Caco-2 (cell line): ENCODE results near the gene KCNE5. TPM values are rescaled to one million over a fixed set of nuclear protein-coding genes. Genes with fewer than 3 reads are reported as not detected.
A peak's percentile ranks its signal among the peaks of the same experiment; 100 is the strongest.
"Not testable (repeated sequence)": the region's sequence is repeated elsewhere in the genome, so short reads cannot be mapped to it uniquely, and the experiment has no call there.

Source experiments
- BruUV-seq: library from RNA; stranded (reverse); fragments of 400-500 nt; replicated peaks from 2 replicates; lab custom pipeline; 2021; lab: Mats Ljungman, UMichigan
- CTCF ChIA-PET: fragments of 300-600 bp; sonication (Branson Sonifier 250); formaldehyde crosslinking; loops from one replicate; lab custom pipeline; 2022; ENCODE audit warnings: antibody characterized with exemption; lab: Charles Lee
- POLR2A ChIA-PET: fragments of 300-600 bp; sonication (Branson Sonifier 250); formaldehyde crosslinking; loops from one replicate; lab custom pipeline; 2022; ENCODE audit warnings: antibody characterized with exemption; lab: Charles Lee
- DNase-seq, 2 experiments: peaks; one replicate each; pipeline versions ENCODE4 v3.0.0 to v3.0.0-alpha.2; 2020 to 2022
- H3K27me3 ChIP-seq: replicated peaks from 2 replicates; pipeline ENCODE4 v1.6.0; 2011; ENCODE audit warnings: low read length; ENCODE audit not compliant: control insufficient read depth, insufficient read depth
- H3K36me3 ChIP-seq: 2 replicates; pipeline ENCODE4 v1.5.1; 2011; ENCODE audit warnings: low read length; ENCODE audit not compliant: control insufficient read depth, insufficient read depth
- H3K4me1 ChIP-seq: fragments of 250-450 bp; sonication (Bioruptor Pico); 2 replicates; pipeline ENCODE4 v1.5.1; 2020; ENCODE audit warnings: mild to moderate bottlenecking
- H3K4me3 ChIP-seq: 2 replicates; pipeline ENCODE4 v1.5.1; 2011; ENCODE audit warnings: low read depth, mild to moderate bottlenecking, control low read depth, low read length
- H3K9me3 ChIP-seq: fragments of 250-450 bp; sonication (Bioruptor Pico); 2 replicates; pipeline ENCODE4 v1.5.1; 2020; ENCODE audit warnings: mild to moderate bottlenecking, moderate library complexity
- H3K27ac Mint-ChIP-seq: one replicate; pipeline ENCODE4 v1.8.0; 2022; ENCODE audit warnings: mixed read lengths; ENCODE audit not compliant: unreplicated experiment
- H3K27me3 Mint-ChIP-seq: one replicate; pipeline ENCODE4 v1.8.0; 2022; ENCODE audit warnings: mixed read lengths; ENCODE audit not compliant: insufficient read depth, unreplicated experiment
- H3K36me3 Mint-ChIP-seq: one replicate; pipeline ENCODE4 v1.8.0; 2022; ENCODE audit warnings: mild to moderate bottlenecking, mixed read lengths; ENCODE audit not compliant: insufficient read depth, unreplicated experiment
- H3K4me1 Mint-ChIP-seq: one replicate; pipeline ENCODE4 v1.8.0; 2022; ENCODE audit warnings: low read depth, mixed read lengths; ENCODE audit not compliant: unreplicated experiment
- H3K4me3 Mint-ChIP-seq: one replicate; pipeline ENCODE4 v1.8.0; 2022; ENCODE audit warnings: mild to moderate bottlenecking, moderate library complexity, mixed read lengths; ENCODE audit not compliant: unreplicated experiment
- H3K9me3 Mint-ChIP-seq: one replicate; pipeline ENCODE4 v1.8.0; 2022; ENCODE audit warnings: mixed read lengths; ENCODE audit not compliant: unreplicated experiment
- CTCF ChIP-seq, 2 experiments: fragments of 200-600 bp in 1 of 2; IDR thresholded peaks; 1 replicate in 1 of 2; 2 replicates in 1 of 2; pipeline versions ENCODE4 v1.5.1 to v1.8.0; 2011 to 2022; ENCODE audit warnings: antibody characterized with exemption in 1 of 2, control low read depth in 1 of 2, inconsistent platforms in 1 of 2, low read depth in 1 of 2, low read length in 1 of 2, mild to moderate bottlenecking in 1 of 2, moderate library complexity in 1 of 2; ENCODE audit not compliant: insufficient read depth in 1 of 2, severe bottlenecking in 1 of 2, unreplicated experiment in 1 of 2
- intact Hi-C: fragments of 100-400 bp; cut with micrococcal nuclease; formaldehyde crosslinking; loops from one replicate; pipeline ENCODE4 v1.10.0; 2022; ENCODE audit not compliant: unreplicated experiment
- total RNA-seq: library from RNA; stranded (reverse); gene quantifications from 2 replicates; pipeline ENCODE4 v1.2.3, GENCODE V29; 2022

The KCNE5 gene
- total RNA-seq, 1 experiment from 2014 or later = 0.20 TPM

GRCh38 chrX:109643687-109644086, 18.7 kb upstream of the KCNE5 start:
- Mint-ChIP-seq H3K36me3 (peaks cover 4% of the 10 kb centered on the region), H3K4me3 (no peak overlapping the region), H3K27ac (no peak overlapping the region), H3K9me3 (no peaks in the 10 kb centered on the region), H3K27me3 (no peaks in the 10 kb centered on the region), H3K4me1 (no peaks in the 10 kb centered on the region)
- intact Hi-C loops = no loop called here
- TF ChIP-seq CTCF (IDR thresholded peaks at IDR 0.05; ENCODE audit: insufficient read depth in 1 of 2, low read depth in 1 of 2, low read length in 1 of 2, severe bottlenecking in 1 of 2, unreplicated experiment in 1 of 2) = no peak
- ChIA-PET CTCF (no interaction called here), POLR2A (no interaction called here)
- H3K36me3 ChIP-seq = no peaks in the 10 kb centered on the region
- no TSS peak for BruUV-seq
- no peaks in the 10 kb centered on the region for H3K27me3 ChIP-seq
- H3K4me1 ChIP-seq = no peaks in the 10 kb centered on the region
- no peak overlapping the region for H3K4me3 ChIP-seq
- H3K9me3 ChIP-seq = no peaks in the 10 kb centered on the region
- no peak for DNase-seq

GRCh38 chrX:109638158-109638557, 13.2 kb upstream of the KCNE5 start:
- H3K4me1 Mint-ChIP-seq = no peaks in the 10 kb centered on the region
- no peaks in the 10 kb centered on the region for H3K9me3 ChIP-seq
- BruUV-seq = no TSS peak
- no peaks in the 10 kb centered on the region for H3K36me3 Mint-ChIP-seq
- H3K4me3 Mint-ChIP-seq = no peak overlapping the region
- no peaks in the 10 kb centered on the region for H3K36me3 ChIP-seq
- no peaks in the 10 kb centered on the region for H3K4me1 ChIP-seq
- POLR2A ChIA-PET = no interaction called here
- CTCF ChIA-PET = no interaction called here
- H3K27ac Mint-ChIP-seq = no peak overlapping the region
- no peaks in the 10 kb centered on the region for H3K9me3 Mint-ChIP-seq
- intact Hi-C loops = no loop called here
- TF ChIP-seq CTCF (IDR thresholded peaks at IDR 0.05; ENCODE audit: insufficient read depth in 1 of 2, low read depth in 1 of 2, low read length in 1 of 2, severe bottlenecking in 1 of 2, unreplicated experiment in 1 of 2) = no peak
- H3K4me3 ChIP-seq = no peak overlapping the region
- no peak for DNase-seq
- no peaks in the 10 kb centered on the region for H3K27me3 ChIP-seq
- H3K27me3 Mint-ChIP-seq = no peaks in the 10 kb centered on the region

- H3K4me1 ChIP-seq, H3K9me3 Mint-ChIP-seq, H3K4me1 Mint-ChIP-seq, H3K4me3 Mint-ChIP-seq, BruUV-seq, H3K27me3 Mint-ChIP-seq, CTCF ChIA-PET, intact Hi-C loops, DNase-seq, H3K27ac Mint-ChIP-seq, H3K27me3 ChIP-seq, POLR2A ChIA-PET, H3K4me3 ChIP-seq, H3K36me3 Mint-ChIP-seq, H3K36me3 ChIP-seq, H3K9me3 ChIP-seq: not testable (repeated sequence)
Observed at GRCh38 chrX:109637477-109637876, 12.5 kb upstream of the KCNE5 start.

GRCh38 chrX:109635146-109635545, 10.2 kb upstream of the KCNE5 start:
- no peaks in the 10 kb centered on the region for H3K36me3 Mint-ChIP-seq
- H3K27ac Mint-ChIP-seq = no peak overlapping the region
- Histone ChIP-seq H3K4me3 (no peak overlapping the region), H3K36me3 (no peaks in the 10 kb centered on the region), H3K4me1 (no peaks in the 10 kb centered on the region), H3K27me3 (no peaks in the 10 kb centered on the region), H3K9me3 (no peaks in the 10 kb centered on the region)
- no peaks in the 10 kb centered on the region for H3K9me3 Mint-ChIP-seq
- POLR2A ChIA-PET = no interaction called here
- CTCF ChIA-PET = interaction anchor here (0.8 to 1.7 kb wide), 4 partner anchors 149 to 256 kb away, joined by 3 to 12 read pairs (median 4); no protein-coding TSS in a partner anchor
- H3K4me1 Mint-ChIP-seq = no peaks in the 10 kb centered on the region
- no TSS peak for BruUV-seq
- no peaks in the 10 kb centered on the region for H3K27me3 Mint-ChIP-seq
- intact Hi-C loops = no loop called here
- no peak overlapping the region for H3K4me3 Mint-ChIP-seq
- DNase-seq = peak in 1 of 2 experiments; percentile 11
- peak; percentile 34 to 52 for TF ChIP-seq CTCF (IDR thresholded peaks at IDR 0.05; ENCODE audit: insufficient read depth in 1 of 2, low read depth in 1 of 2, low read length in 1 of 2, severe bottlenecking in 1 of 2, unreplicated experiment in 1 of 2)
